Activated CD8-positive, alpha-beta T cell treated with anti-CD3 and anti-CD28 coated beads, Interleukin-2, amount 10 ng/mL, durations not matched to agents 7 days and 5 days (primary cell): ENCODE results near the gene CNMD. TPM values are rescaled to one million over a fixed set of nuclear protein-coding genes. Genes with fewer than 3 reads are reported as not detected.
A peak's percentile ranks its signal among the peaks of the same experiment; 100 is the strongest.

Experiments used
- ATAC-seq: fragments of 150-1000 bp; cut with Tn5 transposase; one replicate; pipeline ENCODE4 v1.10.0; 2021; ENCODE audit warnings: moderate library complexity
- CTCF ChIA-PET: fragments of 350-600 bp; sonication (Branson Sonifier 250); formaldehyde crosslinking; loops from one replicate; lab custom pipeline; 2021; ENCODE audit warnings: antibody characterized with exemption; lab: Charles Lee
- POLR2A ChIA-PET: fragments of 350-600 bp; sonication (Branson Sonifier 250); formaldehyde crosslinking; loops from one replicate; lab custom pipeline; 2021; ENCODE audit warnings: antibody characterized with exemption; lab: Charles Lee
- DNase-seq: peaks from one replicate; pipeline ENCODE4 v3.0.0-alpha.2; 2020
- H3K27ac Mint-ChIP-seq: one replicate; pipeline ENCODE4 v1.8.0; 2021; ENCODE audit warnings: mild to moderate bottlenecking, mixed read lengths
- H3K27me3 Mint-ChIP-seq: one replicate; pipeline ENCODE4 v1.8.0; 2021; ENCODE audit warnings: low read depth, mixed read lengths
- H3K36me3 Mint-ChIP-seq: one replicate; pipeline ENCODE4 v1.8.0; 2021; ENCODE audit warnings: low read depth, mixed read lengths
- H3K4me1 Mint-ChIP-seq: one replicate; pipeline ENCODE4 v1.8.0; 2021; ENCODE audit warnings: low read depth, mixed read lengths
- H3K4me3 Mint-ChIP-seq: one replicate; pipeline ENCODE4 v1.8.0; 2021; ENCODE audit warnings: mild to moderate bottlenecking, mixed read lengths
- H3K9me3 Mint-ChIP-seq: one replicate; pipeline ENCODE4 v1.8.0; 2022; ENCODE audit warnings: mixed read lengths; ENCODE audit not compliant: insufficient read depth
- total RNA-seq, 2 experiments: library from RNA; stranded (reverse); gene quantifications; one replicate each; pipeline ENCODE4 v1.2.3, GENCODE V29; 2021

Gene CNMD
- total RNA-seq, 2 experiments from 2014 or later: not detected

DNA sequence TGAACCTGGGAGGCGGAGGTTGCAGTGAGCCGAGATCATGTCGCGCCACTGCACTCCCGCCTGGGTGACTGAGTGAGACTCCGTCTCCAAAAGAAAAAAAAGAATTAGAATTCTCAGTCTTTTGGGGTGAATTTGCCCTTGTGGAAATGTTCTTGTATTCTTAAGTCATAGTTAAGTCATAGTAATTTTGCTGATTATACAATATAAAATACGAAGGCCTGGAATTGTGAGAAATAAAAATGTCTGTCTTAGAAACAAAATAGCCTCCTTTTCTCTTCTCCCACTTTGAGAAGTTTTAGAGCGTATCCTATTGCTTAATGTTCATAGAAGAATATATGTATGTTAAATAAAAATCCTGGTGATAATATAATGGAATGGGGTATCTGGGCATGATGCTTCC is 68.9 kb downstream of the CNMD start:
- no peak for ATAC-seq
- Mint-ChIP-seq H3K27me3 (no peaks in the 10 kb centered on the region), H3K36me3 (peaks cover 25% of the 10 kb centered on the region), H3K9me3 (no peaks in the 10 kb centered on the region), H3K4me3 (no peak overlapping the region), H3K4me1 (no peaks in the 10 kb centered on the region), H3K27ac (no peak overlapping the region)
- CTCF ChIA-PET: interaction anchor here (0.7 to 2.8 kb wide), 3 partner anchors 18 to 138 kb away, joined by 3 to 15 read pairs (median 5); partner anchors contain the start of gene SUGT1
- POLR2A ChIA-PET: no interaction called here
- no peak for DNase-seq

DNA sequence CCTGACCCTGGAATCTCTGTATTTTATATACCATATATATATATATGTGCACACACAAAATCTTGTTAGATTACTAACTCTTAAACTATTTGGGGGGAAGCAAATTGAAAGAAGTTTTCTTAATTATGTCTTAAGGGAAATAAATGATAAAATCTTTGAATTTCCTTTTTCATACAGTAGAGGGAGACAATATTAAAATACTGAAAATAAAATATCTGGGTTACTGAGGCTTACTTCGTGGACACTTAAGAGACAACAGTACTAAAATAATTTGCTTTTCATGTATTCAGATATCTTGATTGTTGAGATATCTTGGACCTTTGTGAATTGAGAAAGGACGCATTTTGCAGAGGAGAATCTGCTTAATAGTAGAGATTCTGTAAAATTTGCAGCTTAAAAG is 69.9 kb downstream of the CNMD start:
- POLR2A ChIA-PET: no interaction called here
- CTCF ChIA-PET: interaction anchor here (1.0 to 2.8 kb wide), 2 partner anchors 17 to 139 kb away, joined by 5 to 15 read pairs; partner anchors contain the start of gene SUGT1
- H3K27ac Mint-ChIP-seq: no peak overlapping the region
- H3K9me3 Mint-ChIP-seq: no peaks in the 10 kb centered on the region
- peaks cover 25% of the 10 kb centered on the region for H3K36me3 Mint-ChIP-seq
- H3K27me3 Mint-ChIP-seq: no peaks in the 10 kb centered on the region
- no peak for DNase-seq
- no peak overlapping the region for H3K4me3 Mint-ChIP-seq
- no peaks in the 10 kb centered on the region for H3K4me1 Mint-ChIP-seq
- ATAC-seq: no peak

DNA sequence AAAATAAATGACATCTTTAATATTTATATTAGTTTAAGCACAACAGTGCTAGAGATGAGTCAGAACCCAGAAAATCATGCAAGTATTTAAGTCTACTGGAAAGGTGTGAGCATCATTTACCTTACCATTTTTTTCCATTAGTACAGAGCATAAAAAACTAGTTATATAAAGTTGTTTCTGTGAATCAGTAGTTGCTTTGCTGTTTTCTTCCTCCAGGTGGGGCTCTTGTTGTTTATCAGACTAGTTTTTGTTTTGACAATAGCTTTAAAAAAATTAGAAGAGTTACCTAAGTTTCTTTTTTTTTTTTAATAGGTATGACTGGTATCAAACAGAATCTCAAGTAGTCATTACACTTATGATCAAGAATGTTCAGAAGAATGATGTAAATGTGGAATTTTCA is 74.3 kb downstream of the CNMD start:
- Mint-ChIP-seq H3K27me3 (no peaks in the 10 kb centered on the region), H3K4me3 (no peak overlapping the region), H3K4me1 (no peaks in the 10 kb centered on the region), H3K27ac (no peak overlapping the region), H3K9me3 (no peaks in the 10 kb centered on the region), H3K36me3 (peaks cover 38% of the 10 kb centered on the region)
- POLR2A ChIA-PET: interaction anchor here (2.0 kb wide), 1 partner anchor 48 kb away, joined by 9 read pairs; no protein-coding TSS in a partner anchor
- DNase-seq: no peak
- peak; percentile 42 for ATAC-seq
- CTCF ChIA-PET: interaction anchor here (0.7 to 4.2 kb wide), 15 partner anchors 9 to 303 kb away, joined by 3 to 48 read pairs (median 5); partner anchors contain the start of gene SUGT1

DNA sequence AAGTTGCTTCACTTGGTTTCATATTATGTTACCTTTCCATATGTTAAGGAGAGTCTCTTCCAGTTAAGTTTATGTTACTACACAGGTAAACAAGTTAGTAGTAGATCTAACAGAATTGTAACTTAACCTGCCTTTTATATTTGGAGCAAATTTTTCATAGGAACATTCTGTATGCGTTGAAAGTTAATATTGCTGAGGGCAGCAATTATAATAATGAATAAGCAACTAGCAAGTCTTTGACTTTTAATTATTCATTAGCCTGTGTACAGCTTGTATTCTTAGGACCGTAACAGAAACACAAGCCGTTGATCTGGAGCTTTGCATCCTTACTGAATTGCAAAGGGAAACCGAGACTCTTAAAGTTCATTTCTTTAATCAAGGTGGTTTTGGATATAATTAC is 75.3 kb downstream of the CNMD start:
- CTCF ChIA-PET: interaction anchor here (0.9 to 4.2 kb wide), 8 partner anchors 8 to 304 kb away, joined by 3 to 48 read pairs (median 4); partner anchors contain the start of gene SUGT1

DNA sequence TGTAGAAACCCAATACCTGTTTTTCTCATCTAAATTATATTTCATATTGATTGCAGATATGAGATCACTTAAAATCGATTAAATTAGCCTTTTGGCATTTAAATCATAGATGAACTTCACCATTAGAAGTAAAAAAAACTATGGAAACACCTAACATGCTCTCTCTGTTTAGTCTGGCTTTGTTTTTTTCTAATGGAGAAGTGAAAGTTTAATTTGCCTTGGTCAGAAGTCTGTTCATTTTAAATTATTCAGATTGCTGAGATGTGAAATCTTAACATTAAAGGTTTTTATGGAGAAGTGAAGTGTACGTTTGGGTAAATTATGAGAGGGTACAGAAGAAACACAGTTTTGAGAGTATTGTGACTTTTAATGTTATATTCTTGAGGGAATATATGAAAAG is 80.3 kb downstream of the CNMD start:
- no peak overlapping the region for H3K27ac Mint-ChIP-seq
- H3K4me1 Mint-ChIP-seq: no peaks in the 10 kb centered on the region
- ATAC-seq (no peak), DNase-seq (no peak)
- H3K4me3 Mint-ChIP-seq: no peak overlapping the region
- H3K27me3 Mint-ChIP-seq: no peaks in the 10 kb centered on the region
- H3K9me3 Mint-ChIP-seq: no peaks in the 10 kb centered on the region
- ChIA-PET CTCF (no interaction called here), POLR2A (no interaction called here)
- peaks cover 26% of the 10 kb centered on the region for H3K36me3 Mint-ChIP-seq

More for the DNA sequence above, 75.3 kb downstream of the CNMD start:
- DNase-seq (no peak), ATAC-seq (no peak)
- no peak overlapping the region for H3K27ac Mint-ChIP-seq
- POLR2A ChIA-PET: interaction anchor here (2.0 kb wide), 1 partner anchor 47 kb away, joined by 9 read pairs; no protein-coding TSS in a partner anchor
- no peaks in the 10 kb centered on the region for H3K4me1 Mint-ChIP-seq
- H3K36me3 Mint-ChIP-seq: peaks cover 39% of the 10 kb centered on the region
- H3K4me3 Mint-ChIP-seq: no peak overlapping the region
- no peaks in the 10 kb centered on the region for H3K27me3 Mint-ChIP-seq
- H3K9me3 Mint-ChIP-seq: no peaks in the 10 kb centered on the region

Other genes with a start within 250 kb of the CNMD start
- gene HNRNPA1L2, start 97.4 kb downstream of the CNMD start, total RNA-seq: 10 to 100 TPM; 10.4 TPM
- 10 to 100 TPM; 48.5 to 50.7 TPM for gene SUGT1, start 87.0 kb downstream of the CNMD start, total RNA-seq
- gene PCDH8, start 108.8 kb upstream of the CNMD start, total RNA-seq: not detected